ENCODE measurements around the gene ULBP1. TPM values are rescaled to one million over a fixed set of nuclear protein-coding genes. Genes with fewer than 3 reads are reported as not detected.
"Not testable (repeated sequence)": the region's sequence is repeated elsewhere in the genome, so short reads cannot be mapped to it uniquely, and the experiment has no call there.

ULBP1 gene
- polyA plus RNA-seq, 1 donor, result 0.03 TPM

GRCh38 chr6:150016324-150017185 is 52.8 kb downstream of the ULBP1 start:
- Histone ChIP-seq H3K27me3 (ENCODE audit: control insufficient read depth, insufficient read depth, low read length) (peaks cover 67% of the 10 kb centered on the region), H3K9me3 (ENCODE audit: control insufficient read depth, low read depth, low read length) (no peaks in the 10 kb centered on the region), H3K4me3 (ENCODE audit: low read length) (no peak overlapping the region), H3K36me3 (ENCODE audit: control insufficient read depth, insufficient read depth, low read length) (no peaks in the 10 kb centered on the region), H3K4me1 (ENCODE audit: control insufficient read depth, insufficient read depth, low read length) (no peaks in the 10 kb centered on the region), H3K27ac (ENCODE audit: low read length) (no peak overlapping the region)
- no CpG with 5 or more reads among the region's 6 CpGs for WGBS (ENCODE audit: insufficient coverage, low lambda C conversion rate)
- peak; percentile 42 to 46 for DNase-seq

GRCh38 chr6:150017186-150017521 is 53.4 kb downstream of the ULBP1 start:
- H3K27me3 ChIP-seq (ENCODE audit: control insufficient read depth, insufficient read depth, low read length), result peaks cover 63% of the 10 kb centered on the region
- H3K27ac ChIP-seq (ENCODE audit: low read length); H3K4me1 ChIP-seq (ENCODE audit: control insufficient read depth, insufficient read depth, low read length): not testable (repeated sequence)

GRCh38 chr6:150018846-150019580 is 55.3 kb downstream of the ULBP1 start:
- Histone ChIP-seq H3K27me3 (ENCODE audit: control insufficient read depth, insufficient read depth, low read length) (peaks cover 55% of the 10 kb centered on the region), H3K27ac (ENCODE audit: low read length) (no peak overlapping the region), H3K36me3 (ENCODE audit: control insufficient read depth, insufficient read depth, low read length) (no peaks in the 10 kb centered on the region), H3K4me1 (ENCODE audit: control insufficient read depth, insufficient read depth, low read length) (no peaks in the 10 kb centered on the region), H3K4me3 (ENCODE audit: low read length) (no peak overlapping the region), H3K9me3 (ENCODE audit: control insufficient read depth, low read depth, low read length) (no peaks in the 10 kb centered on the region)
- WGBS (ENCODE audit: insufficient coverage, low lambda C conversion rate), result no CpG with 5 or more reads among the region's 6 CpGs
- no peak for DNase-seq

More at GRCh38 chr6:150017186-150017521, 53.4 kb downstream of the ULBP1 start:
- not testable (repeated sequence) for H3K36me3 ChIP-seq (ENCODE audit: control insufficient read depth, insufficient read depth, low read length); H3K4me3 ChIP-seq (ENCODE audit: low read length); DNase-seq; H3K9me3 ChIP-seq (ENCODE audit: control insufficient read depth, low read depth, low read length)
- WGBS (ENCODE audit: insufficient coverage, low lambda C conversion rate), result 14% methylated on average over 2 of the region's 5 CpGs

- not testable (repeated sequence) for H3K9me3 ChIP-seq (ENCODE audit: control insufficient read depth, low read depth, low read length); H3K4me1 ChIP-seq (ENCODE audit: control insufficient read depth, insufficient read depth, low read length); DNase-seq; H3K4me3 ChIP-seq (ENCODE audit: low read length); H3K27ac ChIP-seq (ENCODE audit: low read length); H3K36me3 ChIP-seq (ENCODE audit: control insufficient read depth, insufficient read depth, low read length)
- no CpG with 5 or more reads among the region's 6 CpGs for WGBS (ENCODE audit: insufficient coverage, low lambda C conversion rate)
- peaks cover 58% of the 10 kb centered on the region for H3K27me3 ChIP-seq (ENCODE audit: control insufficient read depth, insufficient read depth, low read length)
These were observed 58.1 kb downstream of the ULBP1 start for GRCh38 chr6:150021870-150022269.

Other genes starting within 250 kb of the ULBP1 start
- 24.4 TPM for gene LATS1, start 245.8 kb upstream of the ULBP1 start, polyA plus RNA-seq
- gene NUP43, start 217.4 kb upstream of the ULBP1 start, polyA plus RNA-seq, result 27.2 TPM
- gene PCMT1, start 214.2 kb upstream of the ULBP1 start, polyA plus RNA-seq, result 78.3 TPM
- 28.8 TPM for gene LRP11, start 99.6 kb upstream of the ULBP1 start, polyA plus RNA-seq
- gene RAET1E, start 65.8 kb upstream of the ULBP1 start, polyA plus RNA-seq, result 0.61 TPM
- gene RAET1G, start 40.8 kb upstream of the ULBP1 start, polyA plus RNA-seq, result 0.28 TPM
- 0.09 TPM for gene ULBP2, start 21.9 kb upstream of the ULBP1 start, polyA plus RNA-seq
- not detected for gene RAET1L, start 61.6 kb downstream of the ULBP1 start, polyA plus RNA-seq
- 1.8 TPM for gene ULBP3, start 105.2 kb downstream of the ULBP1 start, polyA plus RNA-seq
- 2.9 TPM for gene PPP1R14C, start 179.1 kb downstream of the ULBP1 start, polyA plus RNA-seq

Data from large intestine (tissue), 3 donors.